Activated gamma-delta T cell treated with Interleukin-2 at 50 U/mL for 16 hours (primary cell): Measurements from ENCODE around the gene C16orf90.
"Not testable (repeated sequence)": the region's sequence is repeated elsewhere in the genome, so short reads cannot be mapped to it uniquely, and the experiment has no call there.

Experiments used
- DNase-seq: peaks from one replicate; pipeline ENCODE4 v3.0.0-alpha.2; 2020

C16orf90 gene

DNA sequence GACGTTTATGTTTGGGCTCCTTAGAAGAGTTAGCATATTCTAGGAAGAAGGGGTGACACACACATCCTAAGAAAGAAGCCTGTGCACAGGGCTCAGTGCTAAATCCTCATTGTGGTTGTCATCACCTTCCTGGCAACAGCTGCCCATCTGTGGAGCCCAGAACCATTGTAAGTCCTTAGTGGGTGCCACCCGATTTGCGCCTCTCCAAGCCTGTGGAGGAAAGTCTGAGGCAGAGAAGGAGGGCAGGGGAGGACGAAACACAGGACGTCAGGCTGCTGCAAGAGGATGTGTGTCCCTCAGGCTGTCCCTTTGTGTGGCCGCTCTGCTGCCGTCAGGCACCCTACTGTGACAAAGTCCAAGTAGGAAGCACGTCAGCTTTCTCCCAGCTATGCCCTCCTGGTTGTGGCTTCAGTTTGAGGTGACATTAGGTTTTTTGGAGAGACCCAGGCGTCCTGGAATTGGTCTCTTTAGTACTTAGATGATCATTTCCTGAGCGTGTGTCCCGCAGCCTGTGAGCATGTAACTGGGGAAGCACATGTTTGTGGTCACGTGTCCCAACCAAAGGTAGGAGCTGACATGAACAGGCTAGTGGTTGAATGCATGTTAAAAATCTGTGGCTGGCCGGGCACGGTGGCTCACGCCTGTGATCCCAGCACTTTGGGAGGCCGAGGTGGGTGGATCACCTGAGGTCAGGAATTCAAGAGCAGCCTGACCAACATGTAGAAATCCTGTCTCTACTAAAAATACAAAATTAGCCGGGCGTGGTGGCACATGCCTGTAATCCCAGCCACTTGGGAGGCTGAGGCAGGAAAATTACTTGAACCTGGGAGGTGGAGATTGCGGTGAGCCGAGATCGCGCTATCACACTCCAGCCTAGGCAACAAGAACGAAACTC is 16.2 kb upstream of the C16orf90 start:
- DNase-seq: no peak

DNA sequence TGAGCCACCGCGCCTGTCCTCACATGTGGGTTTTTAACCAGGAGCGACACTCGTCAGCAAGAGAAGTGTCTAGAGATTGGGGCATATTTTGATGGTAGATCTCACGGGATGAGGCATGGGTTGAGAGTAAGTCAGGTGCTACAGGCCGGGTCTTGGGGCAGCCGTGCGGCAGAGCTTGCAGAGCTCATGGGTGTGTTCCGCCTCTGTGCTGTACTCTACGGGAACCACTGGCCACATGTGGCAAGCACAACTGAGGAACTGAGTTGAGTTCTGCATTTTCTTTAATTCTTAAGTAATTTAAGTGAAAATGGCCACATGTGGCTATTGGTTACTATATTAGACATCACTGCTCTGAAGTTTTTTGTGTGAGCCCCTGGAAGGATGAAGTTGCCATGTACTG is 15.1 kb upstream of the C16orf90 start:
- DNase-seq: no peak

DNA sequence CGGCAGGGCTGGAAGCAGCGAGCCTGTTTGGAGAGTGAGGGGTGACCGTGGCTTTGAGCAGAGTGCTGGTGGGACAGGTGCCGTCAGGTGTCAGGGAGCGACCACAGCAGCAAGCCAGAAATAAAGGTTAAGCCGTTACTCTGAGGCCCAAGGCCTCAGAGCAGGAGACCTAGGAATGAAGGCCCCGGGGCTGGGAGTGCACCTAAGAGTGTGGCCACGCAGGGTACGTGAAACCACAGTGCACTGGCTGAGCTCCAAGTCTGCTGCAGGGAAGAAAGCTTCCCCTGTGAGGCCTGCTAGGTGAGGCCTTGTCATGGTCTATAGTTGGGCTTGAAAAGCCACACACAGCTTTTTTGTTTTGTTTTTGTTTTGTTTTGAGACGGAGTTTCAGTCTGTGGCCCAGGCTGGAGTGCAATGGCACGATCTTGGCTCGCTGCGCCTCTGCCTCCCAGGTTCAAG is 14.2 kb upstream of the C16orf90 start:
- DNase-seq: peak; percentile 80

DNA sequence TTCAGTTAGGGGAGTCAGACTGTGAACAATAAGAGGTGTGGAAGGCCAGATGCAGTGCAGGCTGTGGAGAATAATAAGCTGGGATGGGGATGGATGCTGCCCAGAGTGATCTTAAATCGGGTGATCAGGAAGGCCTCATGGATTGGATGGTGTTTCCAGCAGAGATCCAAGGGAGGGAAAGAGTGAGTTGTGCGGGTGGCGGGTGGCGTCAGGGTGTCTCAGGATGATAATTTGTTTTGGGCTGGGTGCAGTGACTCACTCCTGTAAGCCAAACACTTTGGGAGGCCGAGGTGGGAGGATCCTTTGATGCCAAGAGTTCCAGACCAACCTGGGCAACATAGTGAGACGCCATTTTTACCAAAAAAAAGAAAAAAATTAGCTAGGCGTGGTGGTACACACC is 13.4 kb upstream of the C16orf90 start:
- DNase-seq: no peak

DNA sequence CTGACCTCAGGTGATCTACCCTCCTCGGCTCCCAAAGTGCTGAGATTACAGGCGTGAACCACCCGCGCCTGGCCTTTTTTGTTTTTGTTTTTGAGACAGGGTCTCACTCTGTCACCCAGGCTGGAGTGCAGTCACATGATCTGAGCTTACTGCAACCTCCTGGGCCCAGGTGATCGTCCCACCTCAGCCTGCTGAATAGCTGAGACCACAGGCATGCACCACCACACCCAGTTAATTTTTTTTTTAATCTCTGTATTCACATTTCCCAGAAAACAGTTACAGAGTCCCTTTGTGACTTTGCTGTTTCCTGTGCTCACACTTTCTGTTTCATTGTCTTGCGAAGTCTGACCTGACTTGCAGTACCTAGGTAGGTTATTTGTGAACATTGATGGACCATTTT is 8.2 kb upstream of the C16orf90 start:
- DNase-seq: peak; percentile 50

DNA sequence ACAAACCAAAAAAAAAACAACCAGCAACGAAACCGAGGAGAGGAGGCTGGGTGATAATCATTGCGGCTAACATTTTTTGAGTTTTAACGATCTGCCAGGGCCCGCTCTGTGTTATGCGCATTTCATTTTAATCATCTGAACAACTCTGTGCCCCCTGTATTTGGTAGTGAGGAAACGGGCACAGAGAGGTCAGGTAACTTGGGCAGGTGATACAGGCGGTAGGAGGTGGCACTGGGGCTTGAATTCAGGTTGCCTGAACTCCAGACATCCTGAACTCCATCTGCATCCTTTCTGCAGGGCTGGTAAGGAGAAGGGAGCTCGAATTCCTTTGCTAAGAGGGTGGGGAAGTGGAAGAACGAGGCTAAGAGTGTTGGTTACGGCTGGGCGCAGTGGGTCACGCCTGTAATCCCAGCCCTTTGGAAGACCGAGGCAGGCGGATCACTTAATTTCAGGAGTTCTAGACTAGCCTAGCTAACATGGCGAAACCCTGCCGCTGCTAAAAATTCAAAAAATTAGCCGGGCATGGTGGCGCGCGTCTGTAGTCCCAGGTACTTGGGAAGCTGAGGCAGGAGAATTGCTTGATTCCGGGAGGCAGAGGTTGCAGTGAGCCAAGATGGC is 6.6 kb upstream of the C16orf90 start:
- DNase-seq: no peak

DNA sequence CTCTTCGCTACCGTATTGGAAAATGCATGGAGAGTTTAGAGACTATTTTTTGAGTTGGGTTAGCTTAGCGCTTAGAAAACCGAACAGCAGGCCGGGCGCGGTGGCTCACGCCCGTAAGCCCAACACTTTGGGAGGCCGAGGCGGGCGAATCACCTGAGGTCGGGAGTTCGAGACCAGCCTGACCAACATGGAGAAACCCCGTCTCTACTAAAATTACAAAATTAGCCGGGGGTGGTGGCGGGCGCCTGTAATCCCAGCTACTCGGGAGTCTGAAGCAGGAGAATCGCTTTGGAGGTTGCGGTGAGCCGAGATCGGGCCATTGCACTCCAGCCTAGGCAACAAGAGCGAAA is 6.1 kb upstream of the C16orf90 start:
- not testable (repeated sequence) for DNase-seq

DNA sequence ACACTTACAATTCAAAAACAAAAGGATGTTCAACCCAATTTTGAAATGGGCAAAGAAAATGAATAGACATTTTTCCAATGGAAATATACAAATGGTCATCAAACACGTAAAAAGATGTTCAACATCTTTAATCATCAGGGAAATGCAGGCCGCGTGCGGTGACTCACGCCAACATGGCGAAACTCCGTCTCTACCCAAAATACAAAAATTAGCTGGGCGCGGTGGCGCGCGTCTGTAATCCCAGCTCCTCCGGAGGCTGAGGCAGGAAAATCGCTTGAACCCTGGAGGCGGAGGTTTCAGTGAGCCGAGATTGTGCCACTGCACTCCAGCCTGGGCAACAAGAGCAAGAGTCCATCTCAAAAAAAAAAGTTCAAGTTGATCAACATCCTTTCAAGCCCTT is 3.7 kb upstream of the C16orf90 start:
- no peak for DNase-seq

DNA sequence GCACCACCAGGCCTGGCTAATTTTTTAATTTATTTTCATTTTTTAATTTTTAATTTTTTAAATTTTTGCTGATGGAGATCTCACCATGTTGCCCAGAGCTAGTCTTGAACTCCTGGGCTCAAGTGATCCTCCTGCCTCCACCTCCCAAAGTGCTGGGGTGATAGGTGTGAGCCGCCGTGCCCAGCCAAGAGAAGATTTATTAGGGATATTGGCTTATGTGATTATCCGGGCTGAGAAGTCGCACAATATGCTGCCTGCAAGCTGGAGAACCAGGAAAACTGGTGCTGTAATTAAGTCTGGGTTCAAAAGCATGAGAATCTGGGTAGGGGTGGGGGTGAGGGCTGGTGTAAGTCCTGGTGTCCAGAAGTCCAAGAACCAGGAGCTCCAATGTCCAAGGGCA is 2.5 kb upstream of the C16orf90 start:
- DNase-seq: no peak

DNA sequence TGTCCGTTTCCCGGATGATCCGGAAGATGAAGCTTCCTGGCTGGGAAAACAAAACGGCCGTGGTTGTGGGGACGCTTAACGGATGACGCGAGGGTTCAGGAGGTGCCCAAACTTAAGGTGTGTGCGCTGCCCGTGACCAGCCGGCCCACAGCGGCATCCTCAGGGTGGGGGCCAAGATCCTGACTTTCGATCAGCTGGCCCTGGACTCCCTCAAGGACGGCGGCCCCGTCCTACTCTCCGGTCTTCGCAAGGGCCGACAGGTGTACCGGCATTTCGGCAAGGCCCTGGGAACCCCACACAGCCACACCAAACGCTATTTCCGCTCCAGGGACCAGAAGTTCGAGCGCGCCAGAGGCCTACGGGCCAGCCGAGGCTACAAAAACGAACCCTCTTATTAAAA is 1.1 kb upstream of the C16orf90 start:
- DNase-seq: no peak

DNA sequence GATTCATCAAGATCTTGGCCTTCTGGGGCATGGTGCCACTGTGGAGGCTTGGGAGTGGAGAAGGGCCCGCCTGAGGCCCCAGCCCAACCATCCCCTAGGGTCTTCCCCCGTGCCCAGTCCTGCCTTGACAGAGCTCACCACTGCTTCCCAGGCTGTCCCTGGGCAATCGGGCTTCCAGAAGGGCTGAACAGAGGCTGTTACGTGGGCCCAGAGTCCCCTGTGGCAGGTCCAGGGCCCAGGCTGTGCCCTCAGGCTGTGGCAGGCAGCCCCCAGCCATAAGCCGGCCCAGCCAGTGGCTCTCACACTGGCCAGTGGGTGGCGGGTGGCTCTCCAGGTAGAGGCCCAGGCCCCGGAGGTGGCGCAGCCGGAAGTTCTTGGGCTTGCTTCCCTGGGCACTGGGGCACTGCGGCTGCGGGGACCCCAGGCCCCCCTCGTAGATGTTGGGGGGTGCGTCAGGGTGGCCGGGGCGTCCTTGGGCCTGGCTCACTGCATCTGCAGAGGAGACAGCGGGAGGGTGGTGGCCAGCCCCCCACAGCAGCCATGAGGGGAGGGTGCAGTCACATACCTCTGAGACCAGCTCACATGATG is 809 bp downstream of the C16orf90 start:
- no peak for DNase-seq

DNA sequence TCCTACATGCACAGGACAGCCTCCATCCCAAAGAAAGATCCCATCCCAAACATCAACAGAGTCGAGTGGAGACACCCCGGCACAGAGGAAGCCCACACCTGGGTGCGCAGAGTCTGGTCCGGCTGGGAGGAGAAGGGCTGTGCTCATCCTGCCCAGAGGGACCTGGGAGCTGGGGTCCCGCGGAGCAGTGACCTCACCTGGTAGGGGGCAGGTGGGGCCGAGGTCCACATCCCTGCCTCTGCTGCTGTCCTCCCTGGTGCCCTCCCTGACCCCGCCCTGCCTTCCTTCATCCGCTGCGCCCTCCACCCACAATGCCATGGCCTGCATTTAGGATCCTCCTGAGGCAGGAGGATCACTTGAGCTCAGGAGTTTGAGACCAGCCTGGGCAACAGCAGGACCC is 2.9 kb downstream of the C16orf90 start:
- DNase-seq: no peak

DNA sequence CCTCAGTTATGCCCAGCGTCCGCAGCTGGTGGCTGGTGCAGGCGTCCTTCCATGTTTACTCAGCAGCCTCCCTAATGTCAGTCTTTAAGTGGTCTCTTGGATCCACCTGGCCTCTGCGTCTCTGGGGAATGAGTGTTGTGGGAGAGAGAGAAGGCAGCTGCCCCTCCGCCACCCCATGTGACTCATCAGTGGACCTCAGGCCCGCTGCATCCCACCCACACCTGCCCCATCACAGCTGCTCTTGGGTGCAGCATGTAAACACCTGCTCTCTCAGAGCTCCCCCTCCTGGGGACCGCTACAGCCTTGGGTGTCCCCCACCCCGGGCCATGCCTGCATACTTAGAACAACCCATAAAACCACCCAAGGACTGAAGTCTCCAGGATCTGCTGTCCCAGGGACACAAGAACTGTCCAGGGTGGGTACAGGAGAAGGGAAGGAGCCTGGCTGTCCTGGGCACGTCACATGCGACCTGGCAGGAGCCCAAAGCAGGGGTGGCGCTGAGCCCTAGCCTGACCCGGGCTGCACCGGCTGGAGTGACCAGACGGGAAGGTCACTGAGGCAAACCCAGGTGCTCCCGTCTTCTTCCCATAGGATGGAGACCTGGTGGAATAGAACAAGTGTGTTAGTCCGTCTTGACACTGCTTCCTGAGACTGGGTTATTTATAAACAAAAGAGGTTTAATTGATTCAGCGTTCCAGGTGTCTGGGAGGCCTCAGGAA is 4.2 kb downstream of the C16orf90 start:
- DNase-seq: no peak

DNA sequence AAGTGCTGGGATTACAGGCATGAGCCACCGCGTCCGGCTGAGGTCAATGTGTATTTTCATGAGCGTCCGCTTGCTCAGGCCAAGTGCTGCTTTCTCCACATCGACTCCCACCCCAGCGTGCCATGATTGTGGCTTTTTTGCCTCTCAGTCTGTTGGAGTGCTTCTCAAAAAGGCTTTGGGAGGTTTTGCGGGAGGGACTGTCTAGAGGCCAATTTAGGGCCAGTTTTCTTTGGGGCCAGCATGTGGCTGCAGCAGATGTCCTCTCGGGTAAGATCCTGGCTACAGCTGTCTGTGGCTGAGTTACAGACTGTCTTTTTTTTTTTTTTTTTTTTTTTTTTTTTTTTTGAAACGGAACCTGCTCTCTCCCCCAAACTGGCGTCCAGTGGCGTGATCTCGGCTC is 6.5 kb downstream of the C16orf90 start:
- no peak for DNase-seq

DNA sequence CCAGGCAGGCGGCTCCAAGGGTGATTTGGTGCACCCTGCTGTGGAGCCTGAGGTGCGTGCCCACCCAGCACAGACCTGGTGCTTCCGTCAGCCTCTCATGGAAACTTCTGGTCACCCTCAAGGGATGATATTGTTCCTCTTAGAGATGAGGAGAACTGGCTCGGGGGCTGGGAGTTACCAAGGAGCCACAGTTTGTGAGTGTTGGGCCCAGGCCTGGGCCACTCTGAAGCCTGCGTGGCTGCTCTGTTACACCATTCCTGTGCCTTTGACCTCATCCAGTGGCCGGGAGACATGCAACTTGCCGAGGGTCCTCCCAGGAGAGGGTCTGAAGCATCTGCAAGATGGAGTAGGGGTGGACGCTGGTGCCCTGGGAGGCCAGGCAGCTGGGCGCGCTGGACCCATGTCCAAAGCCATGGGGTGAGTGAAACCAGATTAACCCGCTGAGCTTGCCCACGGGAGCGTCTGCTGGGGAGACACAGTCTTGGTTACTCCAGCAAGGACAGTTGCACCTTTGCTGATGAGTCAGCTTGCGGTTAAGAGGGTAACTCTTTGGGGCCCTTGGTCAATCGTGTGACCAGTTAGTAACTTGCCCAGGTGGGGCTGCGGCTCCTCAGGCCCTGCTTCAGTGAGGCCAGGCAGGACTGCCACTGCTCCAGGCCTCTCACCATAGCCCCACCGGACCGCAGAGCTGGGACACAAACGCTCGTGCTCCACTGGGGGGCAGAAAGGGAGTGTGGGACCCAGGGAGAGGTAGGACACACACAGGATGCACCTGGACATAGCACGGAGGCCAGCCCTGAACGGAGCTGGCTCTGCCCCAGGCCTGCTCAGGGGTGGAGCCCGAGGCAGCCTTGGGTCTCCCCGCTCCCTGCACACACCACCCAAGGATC is 7.5 kb downstream of the C16orf90 start:
- DNase-seq: no peak

DNA sequence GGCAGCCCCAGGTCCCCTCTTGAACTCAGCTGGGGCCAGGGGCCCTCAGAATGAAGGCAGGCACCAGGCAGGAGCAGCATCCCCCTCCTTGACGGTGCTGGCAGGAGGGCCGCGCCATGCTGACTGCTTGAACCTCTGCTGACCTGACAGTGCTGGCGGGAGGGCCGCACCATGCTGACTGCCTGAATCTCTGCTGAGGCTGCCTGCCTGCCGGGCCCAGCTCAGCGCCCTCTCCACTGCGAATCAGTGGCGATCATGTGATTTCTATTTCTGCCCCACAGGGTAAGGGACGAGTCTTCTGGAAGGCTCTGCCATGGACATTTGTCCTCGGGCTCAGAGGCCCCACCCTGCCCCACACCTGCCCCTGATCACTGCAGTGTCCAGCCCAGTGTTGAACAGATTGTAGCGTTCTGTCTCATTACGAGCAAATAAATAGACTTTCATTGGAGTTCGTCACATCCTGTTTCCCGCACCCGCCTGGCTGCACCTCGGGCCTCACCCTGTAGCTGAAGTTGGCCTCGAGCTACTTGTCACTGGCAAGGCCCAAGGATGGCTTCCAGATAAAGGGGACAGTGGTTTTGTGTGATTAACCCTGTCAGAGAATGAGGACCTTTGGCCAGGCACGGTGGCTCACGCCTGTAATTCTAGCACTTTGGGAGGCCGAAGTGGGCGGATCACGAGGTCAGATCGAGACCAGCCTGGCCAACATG is 8.6 kb downstream of the C16orf90 start:
- DNase-seq: no peak

DNA sequence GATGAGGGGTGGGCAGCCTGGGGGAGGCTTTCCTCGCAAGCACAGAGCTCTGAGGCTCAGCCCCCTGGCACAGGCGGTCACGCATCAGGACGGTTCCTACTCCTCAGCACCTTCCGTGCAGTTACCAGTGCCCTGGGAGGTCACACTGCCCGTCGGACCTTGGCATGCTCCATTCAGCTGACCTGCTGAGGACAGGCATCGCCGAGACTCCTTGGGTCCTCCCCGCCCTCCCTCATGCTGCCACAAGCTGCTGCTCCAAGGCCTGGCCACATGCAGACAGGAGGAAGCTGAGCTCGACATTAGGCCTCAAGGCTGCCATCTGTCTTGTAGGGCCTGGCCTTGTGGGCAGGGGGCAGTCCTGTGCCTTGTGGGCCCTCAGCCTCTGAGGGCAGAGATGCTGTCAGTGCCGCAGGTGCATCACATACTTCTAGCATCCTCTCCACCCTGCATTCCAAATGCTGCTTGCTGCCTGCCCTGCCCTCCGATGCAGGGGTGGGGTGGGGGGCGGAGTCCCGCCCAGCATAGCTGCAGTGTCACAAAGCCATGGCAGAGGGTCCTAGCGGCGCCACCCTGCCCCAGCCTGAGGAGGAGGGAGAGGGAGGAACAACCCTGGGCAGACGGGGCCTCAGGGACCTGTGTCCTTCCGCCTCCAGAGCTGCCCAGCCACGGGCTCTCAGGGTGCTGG is 9.3 kb downstream of the C16orf90 start:
- DNase-seq: no peak

DNA sequence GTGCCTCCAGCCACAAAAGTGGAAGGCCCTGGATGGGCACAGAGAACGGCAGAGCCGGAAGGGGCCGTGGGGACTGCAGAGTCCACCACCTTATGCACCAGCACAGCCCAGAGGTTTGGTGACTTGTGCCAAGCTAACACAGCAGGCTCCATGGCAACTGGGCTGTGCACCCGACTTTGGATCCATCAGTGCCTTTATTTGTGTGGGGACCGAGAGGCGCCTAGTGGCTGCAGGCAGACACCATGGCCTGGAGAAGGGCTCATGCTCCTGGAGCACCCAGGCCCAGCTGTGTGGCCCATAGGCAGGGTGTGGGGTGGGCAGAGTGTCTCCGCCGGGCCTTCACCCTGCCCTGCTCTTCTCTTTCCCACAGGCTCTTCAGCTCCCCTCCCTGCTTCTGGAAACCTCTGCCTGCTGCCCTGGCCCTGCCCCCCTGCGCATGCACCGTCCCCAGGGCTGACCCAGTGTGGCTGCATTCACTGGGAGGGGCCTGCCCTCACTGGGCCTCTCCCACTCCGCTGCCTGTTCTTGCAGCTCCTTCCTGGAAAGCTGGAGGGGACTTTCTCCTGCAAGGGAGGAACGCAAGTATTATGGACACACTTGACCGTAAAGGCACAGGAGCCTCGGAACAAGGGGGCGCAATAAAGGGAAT is 10.1 kb downstream of the C16orf90 start:
- no peak for DNase-seq

DNA sequence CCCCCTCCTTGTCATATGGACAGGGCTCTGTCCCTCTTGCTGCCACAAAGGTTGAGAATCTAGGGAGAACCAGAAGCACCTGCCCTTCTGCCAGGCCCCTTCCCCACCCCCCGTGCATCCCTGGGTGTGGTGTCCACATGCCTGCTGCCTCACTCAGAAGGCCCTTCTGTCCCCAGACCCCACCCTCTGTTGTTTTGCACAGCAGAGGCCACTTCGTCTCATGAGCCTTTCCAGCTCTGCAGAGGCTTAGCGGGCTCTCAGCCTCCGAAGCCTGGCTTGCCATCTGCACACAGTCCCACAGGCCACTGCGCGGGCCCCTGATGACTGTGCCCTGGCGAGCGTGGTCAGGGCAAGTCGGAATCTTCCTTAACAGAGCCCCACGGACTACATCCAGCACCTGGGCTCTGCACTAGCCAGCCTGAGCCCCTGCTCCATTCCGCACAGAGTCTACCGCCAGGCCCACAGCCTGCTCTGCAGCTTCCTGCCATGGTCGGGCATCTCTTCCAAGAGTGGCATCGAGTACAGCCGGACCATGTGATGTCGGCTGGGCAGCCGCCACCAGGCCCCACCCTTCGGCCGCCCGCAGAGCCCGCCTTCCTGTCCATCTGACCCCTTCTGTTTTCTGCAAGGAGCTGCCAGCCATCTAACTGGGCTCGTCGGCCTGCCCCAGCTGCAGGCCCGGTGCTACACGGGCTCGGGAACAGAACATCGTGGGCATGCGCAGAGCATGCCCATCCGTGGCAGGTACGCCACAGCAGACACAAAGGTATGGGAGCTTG is 10.8 kb downstream of the C16orf90 start:
- no peak for DNase-seq
